Measurements from ENCODE around the gene FHOD3. TPM values are rescaled to one million over a fixed set of nuclear protein-coding genes. Genes with fewer than 3 reads are reported as not detected.

Gene FHOD3
- total and polyA plus RNA-seq, 2 donors: 0.90 to 4.1 TPM

DNA sequence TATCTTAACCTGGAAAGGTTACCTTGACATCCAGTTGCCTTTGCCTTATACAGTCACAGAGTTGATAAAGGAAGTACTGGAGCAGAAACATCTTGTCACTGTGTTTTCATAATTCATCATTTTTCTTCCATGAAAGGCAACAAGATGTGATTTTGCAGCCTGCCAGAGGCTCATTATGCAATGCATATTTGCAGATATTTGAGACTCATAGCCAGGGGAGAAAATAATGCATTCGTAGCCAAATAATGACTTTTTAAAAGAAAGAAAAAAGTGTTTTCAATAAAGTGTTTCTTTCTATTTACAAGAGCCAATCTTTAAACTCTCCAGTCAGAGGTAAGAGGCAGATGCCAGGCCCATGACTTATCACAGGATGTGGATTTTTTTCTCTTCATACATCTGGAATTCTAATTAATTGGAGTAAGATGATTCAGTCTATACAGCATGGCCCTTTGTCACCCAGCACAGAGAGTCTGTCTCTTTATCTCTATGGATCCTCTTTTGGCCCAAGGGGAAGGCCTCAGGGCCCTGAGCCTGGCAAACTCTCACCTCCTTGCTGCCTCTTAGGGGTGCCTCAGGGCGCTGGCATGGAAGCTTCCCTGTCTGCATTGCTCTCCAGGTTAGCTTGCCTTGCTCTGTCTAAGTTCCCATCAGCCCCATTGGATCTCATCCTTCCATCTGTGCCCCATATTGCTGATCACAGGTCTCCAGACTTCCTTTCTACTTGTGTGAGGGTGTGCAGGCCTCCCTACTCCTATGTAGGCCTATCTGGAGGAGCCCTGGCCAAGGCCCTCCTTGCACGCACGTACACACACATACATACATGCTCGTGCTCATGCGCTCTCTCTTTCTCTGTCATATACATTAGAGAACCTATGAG is 283.6 kb downstream of the FHOD3 start:
- no peak for DNase-seq (ENCODE audit: low read depth in 6 of 9, low spot score in 9 of 9)
- no peaks in the 10 kb centered on the region for H3K27me3 ChIP-seq (ENCODE audit: control insufficient read depth in 2 of 2, insufficient read depth in 1 of 2, low read length in 1 of 2)
- H3K9me3 ChIP-seq (ENCODE audit: control insufficient read depth in 2 of 2, insufficient read depth in 1 of 2, low read length in 1 of 2): no peaks in the 10 kb centered on the region
- no peaks in the 10 kb centered on the region for H3K36me3 ChIP-seq (ENCODE audit: control insufficient read depth in 2 of 2, insufficient read depth in 2 of 2, low read length in 1 of 2)
- peak overlapping the region; percentile 7 to 71 for H3K27ac ChIP-seq (ENCODE audit: low read depth in 1 of 2, low read length in 1 of 2)
- WGBS: 95% methylated on average over 6 of the region's 6 CpGs
- no peaks in the 10 kb centered on the region for H3K4me1 ChIP-seq (ENCODE audit: control insufficient read depth in 2 of 2, insufficient read depth in 2 of 2, low read length in 2 of 2)
- H3K4me3 ChIP-seq (ENCODE audit: low read length in 2 of 2): no peak overlapping the region

DNA sequence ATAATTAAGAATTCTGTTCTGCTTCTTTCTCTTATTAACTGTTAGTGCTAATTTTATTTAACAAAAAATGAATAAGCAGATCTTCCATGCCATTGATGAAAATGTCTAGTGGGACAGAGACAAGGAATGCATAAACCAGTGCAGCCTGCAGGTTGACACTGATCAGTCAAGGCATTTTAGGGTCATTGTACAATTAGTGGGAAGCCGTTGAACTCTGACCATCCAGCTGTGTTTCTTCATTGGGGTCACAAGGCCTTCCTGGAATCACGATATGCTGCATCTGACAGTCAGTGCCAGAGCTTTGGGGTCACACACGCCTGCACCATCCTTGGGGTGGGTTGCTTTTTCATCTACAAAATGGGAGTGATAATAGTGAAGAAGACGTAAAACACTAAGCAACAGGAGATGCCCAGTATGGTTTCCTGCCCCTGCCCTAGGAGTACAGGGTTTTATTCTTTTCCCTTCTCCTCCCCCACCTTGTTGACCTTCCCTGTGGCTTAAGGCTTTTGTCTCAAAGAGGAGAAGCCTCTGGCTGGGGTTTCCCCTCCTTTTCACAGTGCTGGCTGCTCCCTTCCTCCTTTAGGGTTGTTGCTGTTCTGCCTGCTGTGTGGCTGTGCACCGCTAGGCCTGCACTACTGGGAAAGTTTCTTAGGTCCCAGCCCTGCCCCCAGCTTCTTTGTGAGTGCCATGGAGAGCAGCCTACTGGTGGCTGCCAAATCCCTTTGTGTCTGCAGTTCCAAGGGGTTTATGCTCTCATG is 285.7 kb downstream of the FHOD3 start:
- H3K36me3 ChIP-seq (ENCODE audit: control insufficient read depth in 2 of 2, insufficient read depth in 2 of 2, low read length in 1 of 2): no peaks in the 10 kb centered on the region
- no peaks in the 10 kb centered on the region for H3K9me3 ChIP-seq (ENCODE audit: control insufficient read depth in 2 of 2, insufficient read depth in 1 of 2, low read length in 1 of 2)
- H3K4me1 ChIP-seq (ENCODE audit: control insufficient read depth in 2 of 2, insufficient read depth in 2 of 2, low read length in 2 of 2): no peaks in the 10 kb centered on the region
- 92% methylated on average over 5 of the region's 5 CpGs for WGBS
- no peak overlapping the region for H3K27ac ChIP-seq (ENCODE audit: low read depth in 1 of 2, low read length in 1 of 2)
- no peak overlapping the region for H3K4me3 ChIP-seq (ENCODE audit: low read length in 2 of 2)
- no peaks in the 10 kb centered on the region for H3K27me3 ChIP-seq (ENCODE audit: control insufficient read depth in 2 of 2, insufficient read depth in 1 of 2, low read length in 1 of 2)
- DNase-seq (ENCODE audit: low read depth in 6 of 9, low spot score in 9 of 9): no peak

- DNase-seq (ENCODE audit: low read depth in 6 of 9, low spot score in 9 of 9): no peak
- H3K4me1 ChIP-seq (ENCODE audit: control insufficient read depth in 2 of 2, insufficient read depth in 2 of 2, low read length in 2 of 2): peaks cover 0 to 5% of the 10 kb centered on the region in 2 donors
- peak overlapping the region; percentile 21 to 37 for H3K27ac ChIP-seq (ENCODE audit: low read depth in 1 of 2, low read length in 1 of 2)
- H3K9me3 ChIP-seq (ENCODE audit: control insufficient read depth in 2 of 2, insufficient read depth in 1 of 2, low read length in 1 of 2): no peaks in the 10 kb centered on the region
- 87% methylated on average over 10 of the region's 10 CpGs for WGBS
- H3K4me3 ChIP-seq (ENCODE audit: low read length in 2 of 2): no peak overlapping the region
- H3K27me3 ChIP-seq (ENCODE audit: control insufficient read depth in 2 of 2, insufficient read depth in 1 of 2, low read length in 1 of 2): no peaks in the 10 kb centered on the region
- no peaks in the 10 kb centered on the region for H3K36me3 ChIP-seq (ENCODE audit: control insufficient read depth in 2 of 2, insufficient read depth in 2 of 2, low read length in 1 of 2)
Observed at GRCh38 chr18:36589857-36590543, 292.5 kb downstream of the FHOD3 start.

- DNase-seq (ENCODE audit: low read depth in 6 of 9, low spot score in 9 of 9): no peak
- Histone ChIP-seq H3K4me1 (ENCODE audit: control insufficient read depth in 2 of 2, insufficient read depth in 2 of 2, low read length in 2 of 2) (peaks cover 0 to 5% of the 10 kb centered on the region in 2 donors), H3K9me3 (ENCODE audit: control insufficient read depth in 2 of 2, insufficient read depth in 1 of 2, low read length in 1 of 2) (no peaks in the 10 kb centered on the region), H3K4me3 (ENCODE audit: low read length in 2 of 2) (no peak overlapping the region), H3K27me3 (ENCODE audit: control insufficient read depth in 2 of 2, insufficient read depth in 1 of 2, low read length in 1 of 2) (no peaks in the 10 kb centered on the region), H3K27ac (ENCODE audit: low read depth in 1 of 2, low read length in 1 of 2) (peak overlapping the region; percentile 73 to 79), H3K36me3 (ENCODE audit: control insufficient read depth in 2 of 2, insufficient read depth in 2 of 2, low read length in 1 of 2) (no peaks in the 10 kb centered on the region)
- 93% methylated on average over 13 of the region's 13 CpGs for WGBS
Observed at GRCh38 chr18:36590621-36591580, 293.4 kb downstream of the FHOD3 start.

DNA sequence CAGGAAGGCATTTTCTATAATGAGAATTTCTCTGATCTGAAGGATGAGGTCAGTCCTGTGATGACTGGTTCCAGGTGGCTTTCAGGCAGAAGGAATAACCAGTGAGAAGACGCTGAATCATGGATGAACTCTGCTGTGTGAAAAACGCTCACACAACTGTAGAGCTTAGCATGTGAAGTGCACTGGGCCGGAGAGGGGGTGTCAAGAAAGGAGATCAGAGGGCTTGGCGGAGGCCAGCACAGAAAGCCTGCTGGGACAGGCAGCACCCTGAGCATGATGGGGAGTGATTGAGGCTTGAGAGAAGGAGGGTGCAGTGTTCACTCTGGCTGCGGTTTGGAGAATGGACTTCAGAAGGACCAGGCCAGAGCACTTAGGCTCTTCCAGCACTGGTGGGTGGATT is 294.8 kb downstream of the FHOD3 start:
- H3K4me3 ChIP-seq (ENCODE audit: low read length in 2 of 2): no peak overlapping the region
- no peaks in the 10 kb centered on the region for H3K27me3 ChIP-seq (ENCODE audit: control insufficient read depth in 2 of 2, insufficient read depth in 1 of 2, low read length in 1 of 2)
- H3K27ac ChIP-seq (ENCODE audit: low read depth in 1 of 2, low read length in 1 of 2): no peak overlapping the region
- H3K36me3 ChIP-seq (ENCODE audit: control insufficient read depth in 2 of 2, insufficient read depth in 2 of 2, low read length in 1 of 2): no peaks in the 10 kb centered on the region
- peaks cover 0 to 5% of the 10 kb centered on the region in 2 donors for H3K4me1 ChIP-seq (ENCODE audit: control insufficient read depth in 2 of 2, insufficient read depth in 2 of 2, low read length in 2 of 2)
- H3K9me3 ChIP-seq (ENCODE audit: control insufficient read depth in 2 of 2, insufficient read depth in 1 of 2, low read length in 1 of 2): no peaks in the 10 kb centered on the region
- WGBS: 90% methylated on average over 5 of the region's 5 CpGs
- DNase-seq (ENCODE audit: low read depth in 6 of 9, low spot score in 9 of 9): no peak

- no peaks in the 10 kb centered on the region for H3K36me3 ChIP-seq (ENCODE audit: control insufficient read depth in 2 of 2, insufficient read depth in 2 of 2, low read length in 1 of 2)
- peaks cover 0 to 5% of the 10 kb centered on the region in 2 donors for H3K4me1 ChIP-seq (ENCODE audit: control insufficient read depth in 2 of 2, insufficient read depth in 2 of 2, low read length in 2 of 2)
- H3K27ac ChIP-seq (ENCODE audit: low read depth in 1 of 2, low read length in 1 of 2): no peak overlapping the region
- H3K9me3 ChIP-seq (ENCODE audit: control insufficient read depth in 2 of 2, insufficient read depth in 1 of 2, low read length in 1 of 2): no peaks in the 10 kb centered on the region
- DNase-seq (ENCODE audit: low read depth in 6 of 9, low spot score in 9 of 9): no peak
- no peaks in the 10 kb centered on the region for H3K27me3 ChIP-seq (ENCODE audit: control insufficient read depth in 2 of 2, insufficient read depth in 1 of 2, low read length in 1 of 2)
- no peak overlapping the region for H3K4me3 ChIP-seq (ENCODE audit: low read length in 2 of 2)
Observed at GRCh38 chr18:36593001-36593400, 295.5 kb downstream of the FHOD3 start.

- Histone ChIP-seq H3K4me1 (ENCODE audit: control insufficient read depth in 2 of 2, insufficient read depth in 2 of 2, low read length in 2 of 2) (peaks cover 0 to 5% of the 10 kb centered on the region in 2 donors), H3K27me3 (ENCODE audit: control insufficient read depth in 2 of 2, insufficient read depth in 1 of 2, low read length in 1 of 2) (no peaks in the 10 kb centered on the region), H3K27ac (ENCODE audit: low read depth in 1 of 2, low read length in 1 of 2) (no peak overlapping the region), H3K4me3 (ENCODE audit: low read length in 2 of 2) (no peak overlapping the region), H3K36me3 (ENCODE audit: control insufficient read depth in 2 of 2, insufficient read depth in 2 of 2, low read length in 1 of 2) (no peaks in the 10 kb centered on the region), H3K9me3 (ENCODE audit: control insufficient read depth in 2 of 2, insufficient read depth in 1 of 2, low read length in 1 of 2) (no peaks in the 10 kb centered on the region)
- 97% methylated on average over 6 of the region's 6 CpGs for WGBS
- DNase-seq (ENCODE audit: low read depth in 6 of 9, low spot score in 9 of 9): no peak
Observed at GRCh38 chr18:36593641-36594040, 296.1 kb downstream of the FHOD3 start.

DNA sequence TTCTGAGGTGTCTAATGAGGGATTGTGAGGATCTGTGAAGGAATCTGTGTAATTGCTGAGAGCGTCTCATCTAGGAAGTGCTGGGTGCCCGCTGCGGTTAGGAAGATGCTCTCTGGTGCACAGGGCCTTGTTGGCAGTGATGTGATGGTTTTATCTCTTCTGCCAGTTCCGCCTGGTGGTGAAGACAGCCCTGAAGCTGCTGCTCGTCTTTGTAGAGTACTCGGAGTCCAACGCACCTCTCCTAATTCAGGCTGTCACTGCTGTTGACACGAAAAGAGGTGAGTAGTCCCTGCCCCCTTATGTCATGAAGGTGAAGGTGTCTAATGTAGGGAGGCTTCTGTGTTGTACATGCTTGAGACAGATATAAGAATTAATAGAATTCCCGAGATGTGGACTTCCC is 297.1 kb downstream of the FHOD3 start:
- H3K27me3 ChIP-seq (ENCODE audit: control insufficient read depth in 2 of 2, insufficient read depth in 1 of 2, low read length in 1 of 2): no peaks in the 10 kb centered on the region
- no peak overlapping the region for H3K4me3 ChIP-seq (ENCODE audit: low read length in 2 of 2)
- H3K9me3 ChIP-seq (ENCODE audit: control insufficient read depth in 2 of 2, insufficient read depth in 1 of 2, low read length in 1 of 2): no peaks in the 10 kb centered on the region
- WGBS: 95% methylated on average over 9 of the region's 9 CpGs
- peaks cover 0 to 5% of the 10 kb centered on the region in 2 donors for H3K4me1 ChIP-seq (ENCODE audit: control insufficient read depth in 2 of 2, insufficient read depth in 2 of 2, low read length in 2 of 2)
- no peak for DNase-seq (ENCODE audit: low read depth in 6 of 9, low spot score in 9 of 9)
- no peaks in the 10 kb centered on the region for H3K36me3 ChIP-seq (ENCODE audit: control insufficient read depth in 2 of 2, insufficient read depth in 2 of 2, low read length in 1 of 2)
- no peak overlapping the region for H3K27ac ChIP-seq (ENCODE audit: low read depth in 1 of 2, low read length in 1 of 2)

Measured in thymus (tissue), 11 donors.